H1 (cell line): ENCODE data around the gene COLQ. TPM values are rescaled to one million over a fixed set of nuclear protein-coding genes. Genes with fewer than 3 reads are reported as not detected.

ENCODE experiments used
- ASH2L ChIP-seq: fragments of 200-600, 300-600 bp; sonication (generic); IDR thresholded peaks from one replicate; pipeline ENCODE4 v1.7.1; 2017; ENCODE audit warnings: low read length
- CHD7 ChIP-seq: fragments of 300-600 bp; sonication (generic); IDR thresholded peaks from 2 replicates; pipeline ENCODE4 v1.7.1; 2012; ENCODE audit warnings: low read length, moderate library complexity, mild to moderate bottlenecking, inconsistent platforms; ENCODE audit not compliant: insufficient replicate concordance
- CREB1 ChIP-seq: IDR thresholded peaks from 2 replicates; pipeline ENCODE4 v1.6.1; 2012; ENCODE audit warnings: inconsistent platforms
- CTBP2 ChIP-seq: IDR thresholded peaks from 2 replicates; pipeline ENCODE4 v1.7.0; 2011; ENCODE audit warnings: borderline replicate concordance, mild to moderate bottlenecking, moderate library complexity, mixed read lengths, low read length; ENCODE audit not compliant: insufficient read depth, insufficient read length
- POLR2AphosphoS5 ChIP-seq: IDR thresholded peaks from 2 replicates; pipeline ENCODE4 v1.6.1; 2011; ENCODE audit warnings: low read depth, low read length
- SUZ12 ChIP-seq: fragments of 200-600 bp; sonication (generic); IDR thresholded peaks from 2 replicates; pipeline ENCODE4 v1.6.1; 2012; ENCODE audit warnings: mild to moderate bottlenecking, inconsistent platforms, low read length, moderate library complexity, mixed read lengths
- polyA plus RNA-seq, 7 experiments: library from polyadenylated mRNA; depleted of rRNA in 3 of 7; stranded (reverse) in 5 of 7; unstranded in 2 of 7; fragments of >200 nt in 5 of 7; fragments of 200-250 nt in 2 of 7; gene quantifications; 1 replicate in 5 of 7; 2 replicates in 1 of 7; 4 replicates in 1 of 7; pipeline versions ENCODE4 v1.2.1 to v1.2.3, GENCODE V29; 2011 to 2013; ENCODE audit warnings: missing spikeins in 2 of 7, mixed read lengths in 2 of 7
- total RNA-seq: library from RNA; stranded (reverse); fragmentation: NEBNext Ultra II Directional; extraction: Animal tissue kit (Norgen Biotek cat#: 25700); gene quantifications from 2 replicates; pipeline ENCODE4 v1.2.1, GENCODE V29; 2021

The COLQ gene
- total and polyA plus RNA-seq, 2 of the 8 experiments (the other 6 are each of a cell fraction or from before 2014, with no cell fraction given), result 1.5 to 1.9 TPM

- TF ChIP-seq CHD7 (no peak), CTBP2 (no peak), ASH2L (no peak), CREB1 (no peak), POLR2AphosphoS5 (no peak), SUZ12 (no peak)
These were observed 119.6 kb downstream of the COLQ start (continued) for GRCh38 chr3:15401936-15402335.
